T-helper 9 cell (primary cell): ENCODE data around the gene GYG2.
A peak's percentile ranks its signal among the peaks of the same experiment; 100 is the strongest.
"Not testable (repeated sequence)": the region's sequence is repeated elsewhere in the genome, so short reads cannot be mapped to it uniquely, and the experiment has no call there.

ENCODE experiments used
- DNase-seq: peaks from one replicate; pipeline ENCODE4 v3.0.0-alpha.2; 2020
- total RNA-seq, 2 donors: gene quantifications; one replicate each; lab custom pipeline; 2026; lab: John Stamatoyannopoulos, UW

Gene GYG2
- total RNA-seq: 0 reads per million in 2 donors

- DNase-seq: no peak
Measured at GRCh38 chrX:2828344-2828958, at the start of gene GYG2. Gene GYG2 (plus strand): TSS chrX:2828930. CDS start chrX:2830189, 1,259 bp downstream.

- not testable (repeated sequence) for DNase-seq
Measured at GRCh38 chrX:2780472-2781225, 48.1 kb upstream of the GYG2 start.

DNA sequence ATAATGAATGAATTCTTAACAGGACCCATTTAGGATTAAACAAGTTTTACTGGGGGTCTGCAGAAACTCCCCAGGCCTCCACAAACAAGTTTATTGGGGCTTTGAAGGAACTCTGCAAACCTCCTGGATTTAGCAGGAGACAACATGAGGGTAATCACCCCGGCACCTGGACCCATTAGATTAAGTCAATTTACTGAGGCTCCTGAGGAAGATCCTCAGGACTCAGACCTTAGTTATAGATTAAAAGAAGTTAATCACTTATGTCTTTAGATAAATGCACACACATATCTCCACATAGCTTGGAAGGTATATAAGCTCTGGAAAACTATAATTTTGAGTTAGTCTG is 47.5 kb upstream of the GYG2 start:
- no peak for DNase-seq

DNA sequence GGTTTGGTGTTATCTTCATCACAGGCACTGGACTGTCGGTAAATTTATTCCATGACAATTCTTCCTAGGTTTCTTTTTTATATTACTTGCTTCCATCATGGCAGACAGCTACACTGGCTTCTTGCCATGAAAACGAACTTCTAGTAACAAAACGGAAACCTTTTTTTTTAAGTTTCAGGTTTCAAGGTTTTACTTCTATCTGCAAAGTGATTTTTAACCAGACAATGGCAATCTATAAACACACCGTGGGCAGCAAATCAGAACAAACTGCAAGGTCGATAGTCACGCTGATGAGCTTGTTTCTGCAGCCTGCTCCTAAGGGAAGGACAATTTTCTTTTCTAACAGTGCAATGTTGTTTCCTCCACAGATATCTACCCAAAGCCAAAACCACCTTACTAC is 47.0 kb upstream of the GYG2 start:
- DNase-seq: no peak

GRCh38 chrX:2782171-2782570 is 46.6 kb upstream of the GYG2 start:
- DNase-seq: no peak

DNA sequence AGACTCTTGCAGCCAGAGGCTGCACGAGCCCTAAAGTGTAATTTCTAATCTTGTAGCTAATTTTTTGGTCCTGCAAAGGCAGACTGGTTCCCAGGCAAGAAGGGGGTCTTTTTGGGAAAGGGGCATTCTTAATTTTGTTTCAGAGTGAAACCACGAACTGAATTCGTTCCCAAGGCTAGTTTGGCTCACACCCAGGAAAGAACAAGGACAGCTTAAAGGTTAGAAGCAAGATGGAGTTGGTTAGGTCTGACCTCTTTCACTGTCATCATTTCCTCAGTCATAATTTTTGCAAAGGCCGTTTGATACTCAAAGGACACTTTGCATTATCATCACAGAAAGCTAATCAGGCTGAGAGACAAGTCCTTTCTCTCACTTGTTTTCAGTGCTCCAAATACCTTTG is 46.0 kb upstream of the GYG2 start:
- no peak for DNase-seq

DNA sequence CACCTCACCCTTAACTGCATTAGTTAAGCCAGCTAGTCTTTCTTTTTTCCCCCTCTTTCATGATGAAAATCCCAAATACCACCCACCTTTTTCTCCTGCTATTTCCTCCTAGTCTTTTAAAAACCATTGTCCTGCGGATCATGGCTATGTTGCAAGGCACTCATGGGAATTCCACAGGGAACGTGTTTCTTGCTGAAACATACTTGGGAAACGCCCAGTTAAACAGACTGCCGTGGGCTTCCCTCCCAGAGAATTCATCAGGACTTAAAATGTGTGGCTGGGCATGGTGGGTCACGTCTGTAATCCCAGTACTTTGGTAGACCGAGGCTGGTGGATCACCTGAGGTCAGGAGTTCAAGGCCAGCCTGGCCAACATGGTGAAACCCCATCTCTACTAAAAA is 44.7 kb upstream of the GYG2 start:
- no peak for DNase-seq

DNA sequence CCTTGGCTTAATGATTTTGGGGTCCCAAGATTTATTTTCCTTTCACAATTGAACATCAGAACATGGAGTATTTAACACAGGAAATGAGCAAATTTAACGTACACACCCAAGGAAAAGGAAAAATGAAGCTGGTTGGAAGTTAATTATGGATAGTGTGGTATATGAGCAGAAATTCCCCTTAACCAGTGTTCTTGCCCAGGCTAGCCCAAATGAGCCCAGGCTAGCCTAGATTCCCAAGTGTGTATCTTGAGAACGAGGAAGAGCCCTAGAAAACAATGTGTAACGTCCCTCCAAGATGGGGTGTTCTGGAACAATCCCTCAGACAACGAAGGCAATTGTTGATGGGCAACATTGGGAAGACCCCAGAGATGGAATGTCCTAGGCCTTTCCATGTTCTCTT is 43.2 kb upstream of the GYG2 start:
- no peak for DNase-seq

- no peak for DNase-seq
Measured at GRCh38 chrX:2788980-2789379, 39.8 kb upstream of the GYG2 start.

- no peak for DNase-seq
Measured at GRCh38 chrX:2789569-2789968, 39.2 kb upstream of the GYG2 start.

- no peak for DNase-seq
Measured at GRCh38 chrX:2793752-2794151, 35.0 kb upstream of the GYG2 start.

DNA sequence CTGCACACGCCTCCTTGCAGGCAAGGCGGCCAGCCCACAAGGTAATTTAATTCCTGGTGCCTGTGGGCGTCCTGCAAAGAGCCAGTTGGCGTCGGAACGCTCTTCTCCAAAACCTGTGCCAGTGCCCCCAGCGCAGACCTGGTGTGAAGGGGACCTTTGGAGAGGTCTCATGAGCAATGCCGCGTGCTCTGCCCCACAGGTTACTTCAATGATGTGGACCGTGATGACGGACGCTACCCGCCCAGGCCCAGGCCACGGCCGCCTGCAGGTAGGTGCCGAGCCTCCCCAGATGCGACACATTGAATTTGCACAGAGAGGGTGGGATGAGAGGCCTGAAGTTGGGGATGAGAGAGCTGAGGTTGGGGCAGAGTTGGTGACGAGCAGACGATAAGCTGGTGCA is 34.4 kb upstream of the GYG2 start:
- no peak for DNase-seq

- DNase-seq: not testable (repeated sequence)
Measured at GRCh38 chrX:2796808-2797207, 31.9 kb upstream of the GYG2 start.

- no peak for DNase-seq
Measured at GRCh38 chrX:2799369-2799768, 29.4 kb upstream of the GYG2 start.

DNA sequence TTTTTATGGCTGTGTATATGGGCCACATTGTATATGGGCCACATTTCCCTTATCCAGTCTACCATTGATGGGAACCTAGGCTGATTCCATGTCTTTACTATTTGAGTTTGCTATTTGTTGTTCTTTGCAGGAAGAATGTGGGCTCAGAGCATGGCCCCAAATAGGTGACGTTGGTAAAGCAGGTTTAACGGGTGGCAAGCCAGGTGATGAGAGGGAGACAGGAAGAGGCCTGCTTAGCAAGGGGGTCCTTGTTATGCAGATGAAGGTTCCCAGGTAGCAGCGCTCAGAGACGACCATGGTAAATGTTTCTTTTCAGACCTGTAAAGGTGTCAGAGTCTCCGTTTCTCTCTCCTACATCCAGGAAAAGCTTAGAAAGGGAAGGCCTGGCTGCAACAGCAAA is 28.8 kb upstream of the GYG2 start:
- DNase-seq: not testable (repeated sequence)

- no peak for DNase-seq
Measured at GRCh38 chrX:2801223-2801622, 27.5 kb upstream of the GYG2 start.

DNA sequence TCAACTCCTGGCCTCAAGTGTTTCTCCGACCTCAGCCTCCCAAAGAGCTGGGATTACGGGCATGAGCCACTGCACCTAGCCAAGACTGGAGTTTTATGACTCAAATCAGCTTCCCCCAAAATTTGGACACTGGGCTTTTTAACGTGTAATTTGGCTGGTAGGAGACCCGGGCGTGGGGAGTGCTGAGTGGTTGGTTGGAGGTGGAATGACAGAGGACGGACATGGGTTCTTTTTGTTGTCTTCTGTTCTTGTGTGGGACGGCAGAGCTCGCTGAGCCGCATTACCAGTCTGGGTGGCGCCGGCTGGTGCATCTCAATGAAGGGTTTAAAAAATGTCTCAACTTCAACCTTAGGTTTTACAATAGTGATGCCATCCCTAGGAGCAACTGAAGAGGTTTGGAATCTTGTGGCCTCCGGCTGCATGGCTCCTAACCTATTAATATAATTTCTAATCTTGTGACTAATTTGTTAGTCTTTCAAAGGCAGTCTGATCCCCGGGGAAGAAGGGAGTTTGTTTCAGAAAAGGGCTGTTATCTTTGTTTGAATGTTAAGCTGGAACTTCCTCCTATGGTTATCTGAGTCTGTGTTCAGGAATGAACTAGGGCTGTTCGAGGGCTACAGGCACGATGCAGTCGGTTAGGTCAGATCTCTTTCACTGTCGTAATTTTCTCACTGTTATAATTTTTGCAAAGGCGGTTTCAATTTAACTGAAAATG is 26.2 kb upstream of the GYG2 start:
- DNase-seq: not testable (repeated sequence)

DNA sequence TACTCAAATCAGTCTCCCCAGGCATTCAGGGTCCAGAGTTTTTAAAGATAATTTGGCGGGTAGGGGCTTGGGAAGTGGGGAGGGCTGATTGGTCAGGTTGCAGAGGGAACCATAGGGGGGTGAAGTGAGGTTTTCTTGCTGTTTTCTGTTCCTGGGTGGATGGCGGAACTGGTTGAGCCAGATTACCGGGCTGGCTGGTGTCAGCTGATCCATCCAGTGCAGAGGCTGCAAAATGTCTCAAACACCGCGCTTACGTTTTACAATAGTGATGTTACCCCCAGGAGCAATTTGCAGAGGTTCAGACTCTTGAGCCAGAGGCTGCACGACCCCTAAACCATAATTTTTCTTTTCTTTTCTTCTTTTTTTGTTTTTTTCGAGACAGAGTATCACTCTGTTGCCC is 25.2 kb upstream of the GYG2 start:
- not testable (repeated sequence) for DNase-seq

DNA sequence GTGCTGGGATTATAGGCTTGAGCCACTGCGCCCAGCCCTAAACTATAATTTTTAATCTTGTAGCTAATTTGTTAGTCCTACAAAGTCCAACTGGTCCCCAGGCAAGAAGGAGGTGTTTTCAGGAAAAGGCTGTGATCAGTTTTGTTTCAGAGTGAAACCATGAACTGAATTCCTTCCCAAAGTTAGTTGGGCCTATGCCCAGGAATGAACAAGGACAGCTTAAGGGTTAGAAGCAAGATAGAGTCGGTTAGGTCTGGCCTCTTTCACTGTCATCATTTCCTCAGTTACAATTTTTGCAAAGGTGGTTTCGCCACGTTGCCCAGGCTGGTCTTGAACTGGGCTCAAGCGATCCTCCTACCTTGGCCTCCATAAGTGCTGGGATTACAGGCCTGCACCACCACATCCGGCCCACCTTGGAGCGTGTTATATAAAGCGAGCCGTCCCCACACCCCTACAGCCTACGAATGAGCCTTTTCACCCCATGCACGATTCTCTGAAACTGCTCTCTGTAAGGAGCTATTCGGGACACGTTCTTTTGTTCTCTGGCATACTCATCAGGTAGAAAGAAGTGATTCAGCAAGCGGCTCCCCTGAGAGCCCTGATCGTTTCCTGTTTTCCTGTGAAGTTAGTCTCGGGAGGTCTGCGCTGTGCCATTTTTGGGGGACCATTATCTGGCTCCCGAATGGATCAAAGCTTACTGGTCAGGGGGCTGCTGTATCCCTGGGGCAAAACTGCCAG is 24.5 kb upstream of the GYG2 start:
- not testable (repeated sequence) for DNase-seq

GRCh38 chrX:2804858-2805257 is 23.9 kb upstream of the GYG2 start:
- DNase-seq: not testable (repeated sequence)

GRCh38 chrX:2811271-2811670 is 17.5 kb upstream of the GYG2 start:
- DNase-seq: no peak

GRCh38 chrX:2812161-2812907 is 16.4 kb upstream of the GYG2 start:
- DNase-seq: peak; percentile 28

DNA sequence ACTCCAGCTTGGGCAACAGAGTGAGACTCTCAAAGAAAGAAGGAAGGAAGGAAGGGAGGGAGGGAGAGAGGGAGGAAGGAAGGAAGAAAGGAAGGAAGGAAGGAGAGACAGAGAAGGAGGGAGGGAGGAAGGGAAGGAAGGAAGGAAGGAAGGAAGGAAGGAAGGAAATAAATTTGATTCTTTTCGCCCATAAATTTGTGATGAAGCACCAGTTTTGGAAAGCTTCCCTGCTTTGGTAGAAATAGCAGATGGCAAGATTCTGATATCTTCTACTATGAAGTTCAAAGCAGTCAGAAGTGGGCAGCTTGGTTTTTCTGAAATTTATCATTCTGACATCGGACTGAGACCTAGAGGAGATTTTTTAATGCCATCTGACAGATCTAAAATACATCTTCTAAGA is 11.7 kb upstream of the GYG2 start:
- DNase-seq: no peak
